OCI-LY3 (cell line): ENCODE measurements around the gene WTAP.

ENCODE experiments used
- CTCF ChIP-seq: fragments of 200-600, 300-600 bp; sonication (generic); IDR thresholded peaks from 2 replicates; pipeline ENCODE4 v1.5.1; 2014; ENCODE audit warnings: antibody characterized with exemption, low read length, low read depth
- EZH2phosphoT487 ChIP-seq: fragments of 200-600 bp; shearing (Covaris generic); IDR thresholded peaks from 2 replicates; pipeline ENCODE4 v1.6.1; 2018; ENCODE audit warnings: antibody characterized with exemption, mixed run types, low read depth

- no peak for TF ChIP-seq CTCF
- TF ChIP-seq EZH2phosphoT487 = no peak
Observed at GRCh38 chr6:159758031-159759001, 31.0 kb downstream of the WTAP start.
